Neural progenitor cell (in vitro differentiated cells): ENCODE results near the gene ODC1. TPM values are rescaled to one million over a fixed set of nuclear protein-coding genes. Genes with fewer than 3 reads are reported as not detected.
A peak's percentile ranks its signal among the peaks of the same experiment; 100 is the strongest.

Experiments
- DNase-seq: peaks from one replicate; pipeline ENCODE4 v3.0.0-alpha.2; 2016; ENCODE audit warnings: low spot score
- H2AFZ ChIP-seq: fragments of 200-600 bp; sonication (generic); replicated peaks from 2 replicates; pipeline ENCODE4 v1.6.1; 2016; ENCODE audit warnings: antibody characterized with exemption
- H3F3A ChIP-seq: fragments of 200-600 bp; sonication (generic); 2 replicates; pipeline ENCODE4 v1.6.1; 2016; ENCODE audit warnings: antibody characterized with exemption, low read depth
- H3K27ac ChIP-seq: fragments of 200-600 bp; sonication (generic); 2 replicates; pipeline ENCODE4 v1.5.1; 2016; ENCODE audit warnings: mild to moderate bottlenecking
- H3K27me3 ChIP-seq: fragments of 200-600 bp; sonication (generic); 2 replicates; pipeline ENCODE4 v1.6.1; 2016; ENCODE audit warnings: mild to moderate bottlenecking, moderate library complexity
- H3K36me3 ChIP-seq: fragments of 200-600 bp; sonication (generic); 2 replicates; pipeline ENCODE4 v1.5.1; 2016
- H3K4me1 ChIP-seq: fragments of 200-600 bp; sonication (generic); 2 replicates; pipeline ENCODE4 v1.6.1; 2016; ENCODE audit warnings: mixed run types
- H3K4me2 ChIP-seq: fragments of 200-600 bp; sonication (generic); 2 replicates; pipeline ENCODE4 v1.6.1; 2016
- H3K4me3 ChIP-seq: fragments of 200-600 bp; sonication (generic); 2 replicates; pipeline ENCODE4 v1.5.1; 2016
- H3K79me2 ChIP-seq: fragments of 200-600 bp; sonication (generic); 2 replicates; pipeline ENCODE4 v1.6.1; 2016; ENCODE audit warnings: low read depth
- H3K9ac ChIP-seq: fragments of 200-600 bp; sonication (generic); 2 replicates; pipeline ENCODE4 v1.6.1; 2016
- H3K9me3 ChIP-seq: fragments of 200-600 bp; sonication (generic); 2 replicates; pipeline ENCODE4 v1.5.1; 2016; ENCODE audit warnings: low read depth
- H4K20me1 ChIP-seq: fragments of 200-600 bp; sonication (generic); 2 replicates; pipeline ENCODE4 v1.6.1; 2016; ENCODE audit warnings: low read depth
- H3K27ac Mint-ChIP-seq: 3 replicates; pipeline ENCODE4 v1.8.0; 2021; ENCODE audit warnings: mixed read lengths
- H3K27me3 Mint-ChIP-seq: 2 replicates; pipeline ENCODE4 v1.8.0; 2022; ENCODE audit warnings: low read depth, mild to moderate bottlenecking, inconsistent platforms, moderate library complexity, mixed read lengths; ENCODE audit not compliant: insufficient read depth
- H3K36me3 Mint-ChIP-seq: 3 replicates; pipeline ENCODE4 v1.8.0; 2021; ENCODE audit warnings: mixed read lengths
- H3K4me1 Mint-ChIP-seq: 3 replicates; pipeline ENCODE4 v1.8.0; 2021; ENCODE audit warnings: mixed read lengths
- H3K4me3 Mint-ChIP-seq: 3 replicates; pipeline ENCODE4 v1.8.0; 2021; ENCODE audit warnings: mild to moderate bottlenecking, moderate library complexity, mixed read lengths
- H3K9me3 Mint-ChIP-seq: 3 replicates; pipeline ENCODE4 v1.8.0; 2020; ENCODE audit warnings: mixed read lengths
- CTCF ChIP-seq: fragments of 200-600 bp; sonication (generic); IDR thresholded peaks from 2 replicates; pipeline ENCODE4 v1.5.1; 2017; ENCODE audit warnings: antibody characterized with exemption, mild to moderate bottlenecking
- EZH2 ChIP-seq: fragments of 200-600 bp; sonication (generic); IDR thresholded peaks from 2 replicates; pipeline ENCODE4 v1.6.1; 2017; ENCODE audit warnings: antibody characterized with exemption, mild to moderate bottlenecking, moderate library complexity
- EZH2phosphoT487 ChIP-seq: fragments of 200-600 bp; sonication (generic); IDR thresholded peaks from 2 replicates; pipeline ENCODE4 v1.6.1; 2017; ENCODE audit warnings: antibody characterized with exemption
- total RNA-seq: library from RNA; depleted of rRNA; stranded (reverse); fragments of >200 nt; gene quantifications from 2 replicates; pipeline ENCODE4 v1.2.3, GENCODE V29; 2015; ENCODE audit warnings: low replicate concordance

ODC1 gene
- total RNA-seq, 1 donor from 2014 or later, result 437 TPM

GRCh38 chr2:10440736-10441135 lies 7.4 kb downstream of the ODC1 start:
- H3F3A ChIP-seq, result no peaks in the 10 kb centered on the region
- no peaks in the 10 kb centered on the region for H3K27me3 ChIP-seq
- no peaks in the 10 kb centered on the region for H3K4me1 ChIP-seq
- no peak overlapping the region for H2AFZ ChIP-seq
- peaks cover 41% of the 10 kb centered on the region for H4K20me1 ChIP-seq
- H3K4me2 ChIP-seq, result no peak overlapping the region
- no peak overlapping the region for H3K9ac ChIP-seq
- Mint-ChIP-seq H3K27me3 (peaks cover 2% of the 10 kb centered on the region), H3K4me1 (peaks cover 7% of the 10 kb centered on the region), H3K27ac (no peak overlapping the region), H3K9me3 (no peaks in the 10 kb centered on the region), H3K4me3 (no peak overlapping the region), H3K36me3 (peaks cover 33% of the 10 kb centered on the region)
- H3K79me2 ChIP-seq, result peaks cover 18% of the 10 kb centered on the region
- peaks cover 29% of the 10 kb centered on the region for H3K36me3 ChIP-seq
- no peak overlapping the region for H3K27ac ChIP-seq
- no peak overlapping the region for H3K4me3 ChIP-seq
- TF ChIP-seq EZH2 (no peak), CTCF (no peak), EZH2phosphoT487 (no peak)
- no peak for DNase-seq
- H3K9me3 ChIP-seq, result no peaks in the 10 kb centered on the region

GRCh38 chr2:10439971-10440370 lies 8.2 kb downstream of the ODC1 start:
- H3K4me2 ChIP-seq, result no peak overlapping the region
- no peak overlapping the region for H3K4me3 ChIP-seq
- peaks cover 33% of the 10 kb centered on the region for H4K20me1 ChIP-seq
- H3K4me1 ChIP-seq, result no peaks in the 10 kb centered on the region
- no peaks in the 10 kb centered on the region for H3K9me3 Mint-ChIP-seq
- H3K36me3 Mint-ChIP-seq, result peaks cover 33% of the 10 kb centered on the region
- no peaks in the 10 kb centered on the region for H3F3A ChIP-seq
- no peak overlapping the region for H3K9ac ChIP-seq
- H2AFZ ChIP-seq, result no peak overlapping the region
- peaks cover 4% of the 10 kb centered on the region for H3K4me1 Mint-ChIP-seq
- H3K27ac Mint-ChIP-seq, result no peak overlapping the region
- H3K4me3 Mint-ChIP-seq, result no peak overlapping the region
- no peaks in the 10 kb centered on the region for H3K9me3 ChIP-seq
- no peaks in the 10 kb centered on the region for H3K27me3 ChIP-seq
- no peak for DNase-seq
- peaks cover 10% of the 10 kb centered on the region for H3K79me2 ChIP-seq
- H3K27me3 Mint-ChIP-seq, result peaks cover 4% of the 10 kb centered on the region
- no peak overlapping the region for H3K27ac ChIP-seq
- TF ChIP-seq EZH2 (no peak), EZH2phosphoT487 (no peak), CTCF (no peak)
- H3K36me3 ChIP-seq, result peaks cover 28% of the 10 kb centered on the region

- no peak for DNase-seq
- peaks cover 24% of the 10 kb centered on the region for H3K36me3 ChIP-seq
- H3K4me1 ChIP-seq, result no peaks in the 10 kb centered on the region
- H3K27ac Mint-ChIP-seq, result no peak overlapping the region
- H2AFZ ChIP-seq, result no peak overlapping the region
- H3K9me3 ChIP-seq, result no peaks in the 10 kb centered on the region
- no peaks in the 10 kb centered on the region for H3F3A ChIP-seq
- peaks cover 5% of the 10 kb centered on the region for H3K27me3 Mint-ChIP-seq
- H4K20me1 ChIP-seq, result peaks cover 27% of the 10 kb centered on the region
- no peak for TF ChIP-seq EZH2
- no peak for TF ChIP-seq EZH2phosphoT487
- TF ChIP-seq CTCF, result no peak
- peak overlapping the region; percentile 29 for H3K27ac ChIP-seq
- no peaks in the 10 kb centered on the region for H3K9me3 Mint-ChIP-seq
- H3K27me3 ChIP-seq, result no peaks in the 10 kb centered on the region
- no peak overlapping the region for H3K9ac ChIP-seq
- peaks cover 4% of the 10 kb centered on the region for H3K79me2 ChIP-seq
- H3K4me3 ChIP-seq, result no peak overlapping the region
- H3K36me3 Mint-ChIP-seq, result peaks cover 33% of the 10 kb centered on the region
- no peak overlapping the region for H3K4me2 ChIP-seq
- no peak overlapping the region for H3K4me3 Mint-ChIP-seq
- peaks cover 6% of the 10 kb centered on the region for H3K4me1 Mint-ChIP-seq
Measured at GRCh38 chr2:10439185-10439879, 8.8 kb downstream of the ODC1 start.
